CD4-positive, alpha-beta T cell (primary cell): ENCODE results near the gene MIOX. TPM values are rescaled to one million over a fixed set of nuclear protein-coding genes. Genes with fewer than 3 reads are reported as not detected.
"Not testable (repeated sequence)": the region's sequence is repeated elsewhere in the genome, so short reads cannot be mapped to it uniquely, and the experiment has no call there.

Experiments used
- ATAC-seq: fragments of 200-7000 bp; cut with Tn5 transposase; one replicate; pipeline ENCODE4 v1.10.0; 2022; ENCODE audit warnings: mild to moderate bottlenecking; ENCODE audit not compliant: poor library complexity
- CTCF ChIA-PET: fragments of 350-600 bp; sonication (Branson Sonifier 250); formaldehyde crosslinking; loops from one replicate; lab custom pipeline; 2021; ENCODE audit warnings: antibody characterized with exemption, inconsistent platforms; lab: Charles Lee
- POLR2A ChIA-PET: fragments of 350-600 bp; sonication (Branson Sonifier 250); formaldehyde crosslinking; loops from one replicate; lab custom pipeline; 2021; ENCODE audit warnings: antibody characterized with exemption, inconsistent platforms; lab: Charles Lee
- DNase-seq, 14 experiments: peaks; one replicate each; pipeline ENCODE4 v3.0.0-alpha.2; 2013 to 2020; ENCODE audit warnings: mixed read lengths in 2 of 14
- H3K27ac ChIP-seq, 2 donors: one replicate each; pipeline versions ENCODE4 v1.5.1 to v1.7.0; 2013; ENCODE audit warnings: low read length in 2 of 2, low read depth in 1 of 2, mild to moderate bottlenecking in 1 of 2
- H3K27me3 ChIP-seq, 2 experiments: 1 replicate in 1 of 2; 2 replicates in 1 of 2; pipeline versions ENCODE4 v1.6.1 to v1.7.0; 2013; ENCODE audit warnings: low read length in 2 of 2, control low read depth in 1 of 2, mild to moderate bottlenecking in 1 of 2, moderate library complexity in 1 of 2; ENCODE audit not compliant: insufficient read depth in 2 of 2, control insufficient read depth in 1 of 2
- H3K36me3 ChIP-seq: one replicate; pipeline ENCODE4 v1.6.1; 2013; ENCODE audit warnings: low read length, control low read depth; ENCODE audit not compliant: insufficient read depth
- H3K4me1 ChIP-seq: one replicate; pipeline ENCODE4 v1.6.1; 2013; ENCODE audit warnings: low read length, control low read depth; ENCODE audit not compliant: insufficient read depth
- H3K4me3 ChIP-seq: one replicate; pipeline ENCODE4 v1.5.1; 2013; ENCODE audit warnings: mild to moderate bottlenecking, low read length, moderate library complexity
- H3K9me3 ChIP-seq, 2 experiments: 1 replicate in 1 of 2; 2 replicates in 1 of 2; pipeline versions ENCODE4 v1.6.1 to v1.7.0; 2013; ENCODE audit warnings: low read length in 2 of 2, mild to moderate bottlenecking in 2 of 2, control low read depth in 1 of 2, moderate library complexity in 1 of 2; ENCODE audit not compliant: control insufficient read depth in 1 of 2, insufficient read depth in 1 of 2
- H3K27ac Mint-ChIP-seq: one replicate; pipeline ENCODE4 v1.8.0; 2020; ENCODE audit warnings: mixed read lengths
- H3K27me3 Mint-ChIP-seq: one replicate; pipeline ENCODE4 v1.8.0; 2021; ENCODE audit warnings: mixed read lengths
- H3K36me3 Mint-ChIP-seq: one replicate; pipeline ENCODE4 v1.8.0; 2021; ENCODE audit warnings: low read depth, mixed read lengths
- H3K4me1 Mint-ChIP-seq: one replicate; pipeline ENCODE4 v1.8.0; 2021; ENCODE audit warnings: low read depth, mixed read lengths
- H3K4me3 Mint-ChIP-seq: one replicate; pipeline ENCODE4 v1.8.0; 2020; ENCODE audit warnings: mild to moderate bottlenecking, mixed read lengths
- H3K9me3 Mint-ChIP-seq: one replicate; pipeline ENCODE4 v1.8.0; 2020; ENCODE audit warnings: mixed read lengths
- CTCF ChIP-seq: fragments of 200-600 bp; IDR thresholded peaks from one replicate; pipeline ENCODE4 v1.8.0; 2022; ENCODE audit warnings: antibody characterized with exemption, mild to moderate bottlenecking
- intact Hi-C, 2 experiments: fragments of 100-400 bp; cut with DNase I in 1 of 2; cut with micrococcal nuclease in 1 of 2; formaldehyde crosslinking; loops; one replicate each; pipeline versions ENCODE4 v1.15.1 to v1.9.0; 2023 to 2025; cut with DNase I, micrococcal nuclease
- total RNA-seq, 174 experiments: library from RNA in 2 of 174; stranded (reverse) in 2 of 174; gene quantifications; one replicate each; pipeline ENCODE4 v1.2.3 and lab custom pipeline; 2021 to 2026

Gene MIOX
- total RNA-seq, 2 experiments from 2014 or later: not detected

GRCh38 chr22:50518606-50519005, 31.9 kb downstream of the MIOX start:
- CTCF ChIA-PET: interaction anchor here (0.6 kb wide), 1 partner anchor 143 kb away, joined by 4 read pairs; no protein-coding TSS in a partner anchor
- no peak for DNase-seq
- Mint-ChIP-seq H3K36me3 (peaks cover 71% of the 10 kb centered on the region), H3K27me3 (no peaks in the 10 kb centered on the region), H3K27ac (no peak overlapping the region), H3K9me3 (no peaks in the 10 kb centered on the region), H3K4me3 (no peak overlapping the region), H3K4me1 (peaks cover 7% of the 10 kb centered on the region)
- H3K9me3 ChIP-seq: no peaks in the 10 kb centered on the region
- no peaks in the 10 kb centered on the region for H3K27me3 ChIP-seq
- H3K4me1 ChIP-seq: peaks cover 2% of the 10 kb centered on the region
- POLR2A ChIA-PET: interaction anchor here (1.0 kb wide), 1 partner anchor 11 kb away, joined by 5 read pairs; the partner anchor contains the start of genes LMF2 and NCAPH2
- ATAC-seq: no peak
- H3K36me3 ChIP-seq: peaks cover 69% of the 10 kb centered on the region
- H3K4me3 ChIP-seq: no peak overlapping the region
- TF ChIP-seq CTCF: no peak
- intact Hi-C loops: no loop called here
- H3K27ac ChIP-seq: no peak overlapping the region

DNA sequence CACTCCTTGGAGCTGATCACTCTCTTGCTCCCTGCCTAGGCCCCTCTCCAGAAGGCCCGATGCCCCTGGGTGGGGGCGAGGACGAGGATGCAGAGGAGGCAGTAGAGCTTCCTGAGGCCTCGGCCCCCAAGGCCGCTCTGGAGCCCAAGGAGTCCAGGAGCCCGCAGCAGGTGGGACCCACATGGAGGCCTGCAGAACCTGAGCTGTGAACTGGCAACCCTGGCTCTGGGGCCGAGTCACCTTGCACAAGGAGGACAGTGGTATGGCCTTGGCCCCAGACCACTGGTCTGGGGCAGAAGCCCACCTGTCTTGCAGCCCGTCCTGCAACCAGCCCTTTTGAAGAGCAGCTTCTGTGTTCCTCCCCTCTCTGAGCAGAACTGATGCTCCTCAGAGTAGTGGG, 32.5 kb downstream of the MIOX start:
- no peak for ATAC-seq
- intact Hi-C loops: no loop called here
- H3K27me3 Mint-ChIP-seq: no peaks in the 10 kb centered on the region
- ChIA-PET POLR2A (interaction anchor here (1.0 kb wide), 1 partner anchor 12 kb away, joined by 5 read pairs; the partner anchor contains the start of genes LMF2 and NCAPH2), CTCF (interaction anchor here (0.6 kb wide), 1 partner anchor 143 kb away, joined by 4 read pairs; no protein-coding TSS in a partner anchor)
- Histone ChIP-seq H3K4me1 (peaks cover 7% of the 10 kb centered on the region), H3K27me3 (no peaks in the 10 kb centered on the region), H3K4me3 (no peak overlapping the region), H3K27ac (no peak overlapping the region), H3K9me3 (no peaks in the 10 kb centered on the region), H3K36me3 (peaks cover 74% of the 10 kb centered on the region)
- H3K27ac Mint-ChIP-seq: no peak overlapping the region
- peaks cover 72% of the 10 kb centered on the region for H3K36me3 Mint-ChIP-seq
- DNase-seq: no peak
- no peak for TF ChIP-seq CTCF
- peaks cover 7% of the 10 kb centered on the region for H3K4me1 Mint-ChIP-seq
- H3K4me3 Mint-ChIP-seq: no peak overlapping the region
- no peaks in the 10 kb centered on the region for H3K9me3 Mint-ChIP-seq

DNA sequence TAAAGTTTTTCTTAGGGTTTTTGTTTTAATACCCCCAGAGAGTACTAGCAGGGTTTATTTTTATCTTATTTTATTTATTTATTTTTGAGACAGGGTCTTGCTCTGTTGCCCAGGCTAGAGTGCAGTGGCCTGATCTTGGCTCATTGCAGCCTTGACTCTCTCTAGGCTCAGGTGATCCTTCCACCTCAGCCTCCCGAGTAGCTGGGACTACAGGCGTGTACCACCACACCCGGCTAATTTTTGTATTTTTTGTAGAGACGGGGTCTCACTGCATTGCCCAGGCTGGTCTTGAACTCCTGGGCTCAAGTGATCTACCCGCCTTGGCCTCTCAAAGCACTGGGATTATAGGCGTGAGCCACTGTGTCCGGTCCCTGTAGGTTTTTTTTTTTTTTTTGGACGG, 33.5 kb downstream of the MIOX start:
- Histone ChIP-seq H3K4me1 (peaks cover 16% of the 10 kb centered on the region), H3K36me3 (peaks cover 74% of the 10 kb centered on the region)
- H3K27ac Mint-ChIP-seq, H3K27me3 ChIP-seq, intact Hi-C loops, ATAC-seq, POLR2A ChIA-PET, H3K4me3 ChIP-seq, DNase-seq, H3K9me3 ChIP-seq, H3K4me1 Mint-ChIP-seq, H3K4me3 Mint-ChIP-seq, CTCF ChIA-PET, H3K27me3 Mint-ChIP-seq, H3K9me3 Mint-ChIP-seq, H3K27ac ChIP-seq: not testable (repeated sequence)
- H3K36me3 Mint-ChIP-seq: peaks cover 71% of the 10 kb centered on the region
